GM12891 (cell line): ENCODE data around the gene PTPRD.
"Not testable (repeated sequence)": the region's sequence is repeated elsewhere in the genome, so short reads cannot be mapped to it uniquely, and the experiment has no call there.

ENCODE experiments used
- DNase-seq: peaks from one replicate; pipeline ENCODE4 v3.0.0; 2011; ENCODE audit warnings: low spot score; ENCODE audit not compliant: insufficient read length
- FAIRE-seq: peaks from 2 replicates; lab custom pipeline; 2011; peaks lifted over from hg19 to GRCh38; lab: Jason Lieb, UNC
- PAX5 ChIP-seq: IDR thresholded peaks from 2 replicates; pipeline ENCODE4 v1.6.1; 2011; ENCODE audit warnings: low read length, moderate library complexity, mild to moderate bottlenecking; ENCODE audit not compliant: insufficient read depth, severe bottlenecking
- POLR2A ChIP-seq: IDR thresholded peaks from 2 replicates; pipeline ENCODE4 v1.6.1; 2011; ENCODE audit warnings: low read depth, low read length, control low read depth
- POLR2AphosphoS5 ChIP-seq: IDR thresholded peaks from 2 replicates; pipeline ENCODE4 v1.6.1; 2011; ENCODE audit warnings: low read depth, low read length, control low read depth
- POU2F2 ChIP-seq: IDR thresholded peaks from 2 replicates; pipeline ENCODE4 v1.6.1; 2011; ENCODE audit warnings: low read depth, mild to moderate bottlenecking, control low read depth, low read length, moderate library complexity
- SPI1 ChIP-seq: IDR thresholded peaks from 2 replicates; pipeline ENCODE4 v1.6.1; 2011; ENCODE audit warnings: low read depth, low read length, control low read depth
- TAF1 ChIP-seq: IDR thresholded peaks from 2 replicates; pipeline ENCODE4 v1.6.1; 2011; ENCODE audit warnings: low read depth, low read length, control low read depth

Gene PTPRD

DNA sequence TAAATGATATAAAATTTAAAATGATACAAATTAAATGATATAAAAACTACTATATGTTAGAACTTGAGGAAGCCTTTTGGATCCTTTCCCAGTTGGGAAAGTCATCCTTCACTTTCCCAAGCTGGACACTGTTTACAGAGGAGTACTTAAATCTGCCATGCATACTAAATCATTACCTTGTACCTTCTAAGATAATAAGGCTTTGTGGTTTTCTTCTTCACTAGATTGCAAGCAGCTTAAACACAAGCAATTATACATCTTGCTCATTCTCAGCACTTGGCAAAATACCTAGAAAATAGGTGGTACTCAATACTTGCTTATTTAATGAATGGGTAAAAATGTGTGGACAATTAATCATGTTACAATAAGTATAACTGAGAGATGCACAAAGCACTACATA is 666.8 kb downstream of the PTPRD start:
- TF ChIP-seq TAF1: no peak
- no peak for TF ChIP-seq POU2F2
- TF ChIP-seq SPI1: no peak
- no peak for TF ChIP-seq POLR2A
- TF ChIP-seq PAX5: no peak
- TF ChIP-seq POLR2AphosphoS5: no peak
- FAIRE-seq: no peak
- DNase-seq: no peak

DNA sequence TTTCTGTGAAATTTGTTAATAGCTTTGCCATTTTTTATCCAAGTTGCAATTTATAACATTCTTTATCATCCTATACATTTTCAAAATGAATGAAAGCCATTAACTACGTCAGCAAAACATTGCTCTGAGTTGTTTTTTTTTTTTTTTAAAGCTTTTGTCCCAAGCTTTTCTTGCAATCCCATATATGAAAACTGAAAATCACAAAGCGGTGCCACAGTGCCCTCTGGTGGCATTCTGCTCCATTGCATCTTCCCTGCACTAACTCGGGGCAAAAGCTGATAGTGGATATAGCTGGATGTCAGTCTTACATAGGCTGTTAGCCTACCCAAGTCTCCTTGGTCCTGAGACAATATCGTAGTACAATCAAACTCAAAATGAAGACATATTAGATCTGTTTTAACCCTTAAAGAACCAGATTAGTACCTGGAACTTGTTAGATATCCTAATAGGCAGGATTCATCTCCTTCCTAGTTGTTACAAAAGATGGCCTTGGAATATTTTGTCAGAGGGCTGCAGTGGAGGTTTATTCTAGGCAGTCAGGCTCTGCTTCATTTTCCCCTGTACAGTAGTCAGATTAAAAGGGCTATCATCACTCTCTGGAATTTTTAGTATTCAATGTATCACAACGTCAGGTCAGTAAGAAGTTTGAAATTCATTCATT is 669.9 kb downstream of the PTPRD start:
- DNase-seq: peak; percentile 4
- no peak for FAIRE-seq
- no peak for TF ChIP-seq POU2F2
- no peak for TF ChIP-seq TAF1
- TF ChIP-seq PAX5: no peak
- TF ChIP-seq SPI1: no peak
- no peak for TF ChIP-seq POLR2A
- no peak for TF ChIP-seq POLR2AphosphoS5

DNA sequence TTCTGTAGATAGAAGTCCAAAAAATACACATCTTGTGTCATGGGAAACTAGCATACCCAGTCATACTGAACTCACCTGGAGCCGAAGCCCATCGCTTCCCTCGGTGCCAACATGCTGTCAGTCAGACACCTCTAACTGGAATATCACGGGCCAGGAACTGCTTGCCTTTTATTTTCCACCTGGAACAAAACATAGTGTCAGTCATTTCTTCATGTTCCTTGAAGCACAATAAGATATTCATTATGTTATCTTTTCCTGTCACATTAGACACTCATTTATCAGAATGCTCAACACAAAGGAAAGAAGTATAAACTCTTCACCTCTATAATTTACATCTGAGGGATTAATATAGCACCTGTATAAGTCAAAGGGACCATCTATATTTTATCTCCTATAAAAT is 674.4 kb downstream of the PTPRD start:
- FAIRE-seq: no peak
- TF ChIP-seq POLR2AphosphoS5: no peak
- no peak for TF ChIP-seq TAF1
- no peak for TF ChIP-seq POU2F2
- TF ChIP-seq SPI1: no peak
- no peak for TF ChIP-seq POLR2A
- no peak for TF ChIP-seq PAX5

DNA sequence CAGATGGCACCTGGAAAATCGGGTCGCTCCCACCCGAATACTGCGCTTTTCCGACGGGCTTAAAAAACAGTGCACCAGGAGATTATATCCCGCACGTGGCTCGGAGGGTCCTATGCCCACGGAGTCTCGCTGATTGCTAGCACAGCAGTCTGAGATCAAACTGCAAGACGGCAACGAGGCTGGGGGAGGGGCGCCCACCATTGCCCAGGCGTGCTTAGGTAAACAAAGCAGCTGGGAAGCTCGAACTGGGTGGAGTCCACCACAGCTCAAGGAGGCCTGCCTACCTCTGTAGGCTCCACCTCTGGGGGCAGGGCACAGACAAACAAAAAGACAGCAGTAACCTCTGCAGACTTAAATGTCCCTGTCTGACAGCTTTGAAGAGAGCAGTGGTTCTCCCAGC is 681.3 kb downstream of the PTPRD start:
- not testable (repeated sequence) for FAIRE-seq, DNase-seq

More for the DNA sequence above, 674.4 kb downstream of the PTPRD start:
- DNase-seq: no peak

DNA sequence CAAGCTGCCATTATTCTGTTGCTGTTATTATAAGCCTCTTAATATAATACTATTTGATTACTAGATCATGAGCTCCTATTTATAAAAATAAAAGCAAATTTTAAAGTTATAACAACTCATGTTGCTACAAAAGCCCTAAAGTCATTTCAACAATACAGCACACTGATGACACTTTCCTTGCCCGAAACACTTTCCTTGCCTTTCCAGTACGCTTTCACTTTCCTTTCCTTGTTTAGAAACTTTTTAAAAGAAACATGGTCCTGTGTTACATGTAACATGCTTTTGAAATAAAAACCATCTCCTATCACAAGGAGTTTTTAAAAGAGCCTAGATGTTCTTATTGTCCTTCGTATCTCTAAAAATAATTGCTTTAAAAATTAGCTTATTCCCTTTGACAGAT is 688.4 kb downstream of the PTPRD start:
- FAIRE-seq (no peak), DNase-seq (no peak)
- TF ChIP-seq TAF1 (no peak), PAX5 (no peak), POU2F2 (no peak), POLR2AphosphoS5 (no peak), SPI1 (no peak), POLR2A (no peak)

DNA sequence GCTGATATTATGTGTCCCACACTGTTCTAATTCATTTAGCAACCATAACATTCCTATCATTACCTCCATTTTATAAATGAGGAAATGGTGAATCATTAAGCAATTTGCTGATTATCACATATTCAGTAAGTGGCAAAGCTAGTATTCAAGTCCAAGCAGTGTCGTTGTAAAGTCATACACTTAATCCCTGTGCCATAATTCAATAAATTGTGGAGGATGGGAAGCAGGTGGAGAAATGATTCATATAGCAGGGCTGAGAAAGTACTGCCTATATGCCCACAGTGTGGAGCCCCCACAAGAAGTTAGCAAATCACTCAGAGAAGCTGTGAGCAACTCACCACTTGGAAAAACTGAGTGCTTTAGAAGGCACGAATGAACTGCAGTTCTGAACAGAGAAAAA is 691.0 kb downstream of the PTPRD start:
- FAIRE-seq (no peak), DNase-seq (no peak)
- no peak for TF ChIP-seq POU2F2
- TF ChIP-seq POLR2AphosphoS5: no peak
- no peak for TF ChIP-seq SPI1
- no peak for TF ChIP-seq POLR2A
- TF ChIP-seq PAX5: no peak
- no peak for TF ChIP-seq TAF1

DNA sequence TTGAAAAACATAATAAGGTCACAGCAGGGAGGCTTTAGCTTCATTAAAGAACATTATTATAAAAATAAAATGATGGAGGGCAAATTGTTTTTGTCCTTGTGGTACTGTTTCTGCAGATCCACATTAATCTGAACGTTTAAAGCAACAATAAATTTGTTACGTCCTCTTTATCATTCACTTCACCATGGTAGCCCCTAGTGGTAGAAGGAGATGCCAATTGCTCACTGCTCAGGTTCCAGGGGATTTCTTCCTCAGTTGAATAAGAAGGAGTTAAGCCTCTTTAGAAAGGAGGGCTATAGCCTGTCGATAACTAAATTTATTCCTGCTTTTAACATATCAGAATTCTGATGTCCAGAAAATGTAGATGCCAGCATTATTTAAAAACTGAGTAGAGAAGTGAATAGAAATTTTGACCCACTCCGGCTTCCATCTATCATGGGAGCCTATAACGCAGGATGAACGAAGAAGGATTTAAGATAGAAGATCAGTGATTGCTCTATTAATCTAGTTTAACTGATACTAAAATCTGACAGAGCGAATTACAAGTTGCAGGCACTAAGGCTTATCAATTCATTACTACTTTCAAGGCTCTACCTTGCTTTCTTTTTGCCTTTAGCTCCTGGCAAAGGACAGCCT is 692.3 kb downstream of the PTPRD start:
- TF ChIP-seq POLR2A: no peak
- TF ChIP-seq PAX5: no peak
- TF ChIP-seq POLR2AphosphoS5: no peak
- no peak for TF ChIP-seq POU2F2
- no peak for TF ChIP-seq TAF1
- no peak for TF ChIP-seq SPI1
- FAIRE-seq (no peak), DNase-seq (no peak)

DNA sequence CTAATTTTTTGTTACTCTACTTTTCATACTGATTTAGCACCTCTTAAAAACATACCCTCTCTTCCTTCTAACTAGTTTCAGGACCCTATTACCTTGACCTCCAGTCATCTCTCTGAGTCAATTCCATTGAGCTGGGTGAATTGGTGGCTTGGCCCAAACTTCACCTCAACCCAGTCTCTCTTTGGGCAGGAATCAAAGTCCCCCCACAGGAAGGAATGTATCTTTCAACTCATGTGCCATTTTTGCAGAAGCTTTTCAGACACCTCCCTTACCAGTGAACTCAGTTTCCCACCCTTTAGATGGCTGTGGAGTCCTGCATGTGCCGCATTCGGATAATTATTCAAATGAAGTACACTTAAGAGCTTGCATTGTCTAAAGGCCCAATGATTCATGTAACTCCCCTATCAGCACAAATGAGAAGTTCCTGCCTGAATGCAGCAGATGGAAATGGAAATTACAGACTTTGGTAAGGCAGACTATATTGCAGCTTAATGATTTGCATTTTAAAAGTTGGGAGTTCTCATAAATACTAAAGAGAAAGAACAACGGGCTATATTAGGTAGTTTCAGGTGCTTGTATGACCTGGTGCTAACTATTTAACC is 693.5 kb downstream of the PTPRD start:
- FAIRE-seq (no peak), DNase-seq (no peak)
- TF ChIP-seq SPI1 (no peak), POLR2AphosphoS5 (no peak), POLR2A (no peak), PAX5 (no peak), TAF1 (no peak), POU2F2 (no peak)

DNA sequence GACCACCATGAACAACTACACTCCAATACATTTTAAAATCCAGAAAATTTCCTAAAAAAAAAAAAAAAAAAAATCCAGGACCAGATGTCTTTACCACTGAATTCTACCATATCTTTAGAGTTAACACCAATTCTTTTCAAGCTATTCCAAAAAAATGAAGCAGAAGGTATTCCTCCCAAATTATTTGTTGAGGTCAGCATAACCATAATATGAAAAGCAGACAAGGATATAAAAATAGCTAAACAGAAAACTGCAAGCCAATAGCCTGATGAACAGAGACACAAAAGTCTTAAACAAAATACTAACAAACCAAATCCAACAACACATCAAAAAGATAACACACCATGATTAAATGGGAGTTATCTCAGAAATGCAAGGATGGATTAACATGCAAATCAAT is 695.4 kb downstream of the PTPRD start:
- no peak for DNase-seq
- TF ChIP-seq PAX5 (no peak), POLR2A (no peak), TAF1 (no peak), POU2F2 (no peak), SPI1 (no peak), POLR2AphosphoS5 (no peak)
- no peak for FAIRE-seq

DNA sequence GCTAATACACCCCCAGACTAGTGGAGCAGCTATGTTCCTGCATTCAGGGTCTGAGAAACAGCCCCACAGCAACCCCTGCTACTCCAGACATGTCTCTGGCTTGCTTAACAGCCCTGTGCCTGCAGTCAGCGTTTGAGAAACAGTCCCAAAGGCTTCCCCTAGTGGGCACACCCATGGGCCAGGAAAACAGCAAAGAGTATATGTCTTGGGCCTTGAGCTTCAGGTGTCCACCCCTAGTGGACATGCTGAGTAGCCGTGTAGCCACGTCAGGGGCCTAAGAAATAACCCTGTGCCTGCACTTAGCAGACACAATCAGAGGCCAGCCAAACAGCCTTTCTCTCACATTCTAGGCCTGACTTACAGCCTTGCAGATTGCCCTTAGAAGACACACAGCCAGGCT is 698.6 kb downstream of the PTPRD start:
- TF ChIP-seq TAF1: no peak
- no peak for TF ChIP-seq POLR2A
- TF ChIP-seq POU2F2: no peak
- TF ChIP-seq PAX5: no peak
- TF ChIP-seq POLR2AphosphoS5: no peak
- no peak for TF ChIP-seq SPI1
- FAIRE-seq (no peak), DNase-seq (no peak)
